ENCODE results near the gene TBC1D32.
"Not testable (repeated sequence)": the region's sequence is repeated elsewhere in the genome, so short reads cannot be mapped to it uniquely, and the experiment has no call there.

The TBC1D32 gene

DNA sequence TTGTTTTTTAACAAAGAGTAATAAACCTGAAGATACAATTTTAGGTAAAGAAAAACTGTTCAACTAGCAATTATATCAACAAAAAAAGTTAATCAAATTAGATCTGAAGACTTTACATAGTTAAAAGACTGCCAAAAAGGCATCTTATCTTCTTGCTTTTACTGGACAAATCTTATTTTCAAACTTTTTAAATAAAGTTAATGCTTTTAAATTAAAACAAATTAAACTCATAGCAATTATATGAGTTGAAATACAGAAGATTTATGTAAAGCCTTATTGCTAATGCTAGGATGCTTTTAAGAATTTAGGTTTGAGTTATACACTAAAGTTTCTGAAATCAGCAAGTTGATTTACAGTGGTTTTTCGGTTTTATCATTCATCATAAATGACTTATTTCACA is 227.3 kb downstream of the TBC1D32 start:
- DNase-seq: no peak

DNA sequence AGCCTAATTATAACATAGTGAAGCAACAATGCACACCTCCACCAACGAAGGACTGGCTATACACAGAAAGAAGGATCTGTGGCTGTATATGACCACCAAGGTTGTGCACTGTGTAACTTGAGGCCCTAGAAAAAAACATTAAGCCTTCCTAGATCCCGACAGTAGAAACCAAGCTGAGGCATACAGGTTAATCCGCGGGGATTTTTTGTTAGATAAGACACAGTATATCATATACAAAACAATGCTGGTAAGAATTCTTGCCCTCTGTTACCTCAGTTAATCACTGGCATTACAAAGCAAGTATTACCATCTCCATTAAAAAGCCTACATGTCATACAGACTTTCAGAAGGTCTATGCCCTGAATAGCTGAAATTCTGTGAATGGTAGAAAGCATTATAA is 228.8 kb downstream of the TBC1D32 start:
- DNase-seq: no peak

DNA sequence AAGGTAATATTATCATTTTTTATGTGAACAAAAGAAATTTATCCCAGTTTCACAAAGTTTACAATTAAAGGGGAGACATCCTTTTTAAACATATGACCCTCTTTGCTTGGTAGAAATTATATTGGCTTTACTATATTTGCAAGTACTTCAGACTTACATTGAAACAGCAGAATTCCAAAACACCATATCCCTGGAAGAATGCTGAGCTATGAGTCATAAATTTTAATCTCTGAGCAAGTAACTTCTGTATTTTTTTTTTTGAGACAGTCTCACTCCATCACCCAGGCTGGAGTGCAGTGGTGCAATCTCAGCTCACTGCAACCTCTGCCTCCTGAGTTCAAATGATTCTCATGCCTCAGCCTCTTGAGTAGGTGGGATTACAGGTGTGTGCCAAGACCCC is 240.4 kb downstream of the TBC1D32 start:
- no peak for DNase-seq

DNA sequence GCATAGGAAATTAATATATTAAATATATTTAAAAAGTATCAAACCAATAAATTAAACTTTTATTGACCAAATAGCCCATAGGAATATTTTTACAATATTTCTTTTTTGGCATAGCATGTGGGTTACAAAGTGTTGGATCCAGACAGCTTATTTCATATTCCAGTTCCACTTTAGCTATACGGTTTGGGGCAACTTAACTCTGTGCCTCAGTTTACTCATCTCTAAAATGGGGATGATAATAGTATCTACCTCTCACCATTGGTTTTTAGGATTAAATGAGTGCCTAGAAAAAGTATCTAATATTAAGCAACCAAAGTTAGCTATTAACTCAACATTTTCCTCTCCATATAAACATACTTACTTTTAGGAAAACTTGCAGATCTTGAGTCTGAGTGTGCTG is 243.8 kb downstream of the TBC1D32 start:
- no peak for DNase-seq

DNA sequence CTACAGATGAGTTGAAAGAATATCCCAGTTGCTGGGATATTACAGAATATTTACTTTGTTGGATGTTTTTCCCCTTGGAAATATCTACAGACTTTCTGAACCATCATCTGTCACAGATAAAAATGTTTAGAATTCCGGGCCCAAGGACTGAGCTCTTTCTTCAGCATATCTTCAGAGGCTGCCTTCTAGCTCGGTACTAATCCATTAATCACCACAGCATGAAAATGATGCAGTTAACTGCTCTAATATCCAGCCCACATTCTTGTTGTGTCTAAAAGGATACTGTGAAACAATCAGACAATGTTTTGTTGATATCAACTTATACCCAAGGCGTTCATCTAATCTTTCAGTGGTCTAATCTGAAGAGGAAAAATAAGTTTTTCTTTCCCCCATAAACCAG is 247.4 kb downstream of the TBC1D32 start:
- no peak for DNase-seq

DNA sequence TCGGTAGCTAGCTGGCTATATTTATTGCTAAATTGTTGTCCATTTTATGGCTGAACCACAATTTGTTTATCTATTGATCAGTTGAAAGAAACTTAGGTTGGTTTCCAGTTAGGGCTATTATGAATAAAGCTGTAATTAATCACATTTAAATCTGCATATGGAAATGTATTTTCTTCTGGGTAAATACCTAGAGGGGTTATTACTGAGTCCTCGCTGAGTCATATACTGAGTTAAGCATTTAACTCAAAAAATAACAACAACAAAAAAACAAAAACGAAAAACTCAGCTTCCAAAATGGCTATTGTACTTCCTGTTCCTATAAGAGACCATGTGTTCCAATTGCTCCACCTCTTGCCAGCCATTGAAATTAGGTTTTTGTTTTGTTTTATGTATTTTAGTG is 258.2 kb downstream of the TBC1D32 start:
- no peak for DNase-seq

DNA sequence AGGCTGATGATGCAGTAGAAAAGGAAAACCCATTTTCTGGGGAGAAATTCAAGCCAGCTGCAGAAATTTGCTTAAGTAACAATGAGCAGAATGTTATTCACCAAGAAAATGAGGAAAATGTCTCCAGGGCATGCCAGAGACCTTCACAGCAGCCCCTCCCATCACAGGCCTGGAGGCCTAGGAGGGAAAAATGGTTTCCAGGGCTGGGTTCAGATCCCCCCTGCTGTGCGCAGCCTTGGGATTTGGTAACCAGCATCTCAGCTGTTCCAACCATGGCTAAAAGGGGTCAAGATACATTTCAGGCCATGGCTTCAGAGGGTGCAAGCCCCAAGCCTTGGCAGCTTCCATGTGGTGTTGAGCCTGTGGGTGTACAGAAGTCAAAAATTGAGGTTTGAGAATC is 265.5 kb downstream of the TBC1D32 start:
- not testable (repeated sequence) for DNase-seq

DNA sequence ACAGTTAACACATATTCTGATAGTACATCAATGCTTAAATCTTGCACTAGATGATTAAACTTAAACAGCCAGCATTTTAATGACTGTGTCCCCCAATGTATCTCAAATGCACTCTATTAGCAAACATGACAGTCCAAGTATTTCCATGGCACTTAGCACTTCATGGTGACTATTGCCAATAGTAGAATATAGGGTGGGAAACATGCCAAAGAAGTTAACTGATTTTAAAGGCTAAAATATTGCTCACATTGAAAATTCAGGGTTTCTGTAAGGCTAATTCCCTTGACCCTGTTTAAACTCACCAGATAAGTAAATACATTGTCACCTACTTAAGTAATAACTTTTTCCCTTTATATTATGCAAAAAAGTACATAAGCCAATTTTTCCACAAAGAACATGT is 266.9 kb downstream of the TBC1D32 start:
- DNase-seq: no peak

DNA sequence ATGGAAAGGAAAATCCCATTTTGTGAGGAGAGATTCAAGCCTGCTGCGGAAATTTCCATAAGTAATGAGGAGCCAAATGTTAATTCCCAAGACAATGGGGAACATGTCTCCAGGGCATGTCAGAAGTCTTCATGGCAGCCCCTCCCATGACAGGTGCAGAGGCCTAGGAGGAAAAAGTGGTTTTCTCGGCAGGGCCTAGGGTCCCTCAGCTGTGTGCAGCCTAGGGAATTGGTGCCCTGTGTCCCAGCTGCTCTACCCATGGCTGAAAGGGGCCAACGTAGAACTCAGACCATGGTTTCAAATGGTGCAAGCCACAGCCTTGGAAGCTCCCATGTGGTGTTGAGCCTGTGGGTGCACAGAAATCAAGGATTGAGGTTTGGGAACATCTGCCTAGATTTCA is 269.9 kb downstream of the TBC1D32 start:
- DNase-seq: no peak

DNA sequence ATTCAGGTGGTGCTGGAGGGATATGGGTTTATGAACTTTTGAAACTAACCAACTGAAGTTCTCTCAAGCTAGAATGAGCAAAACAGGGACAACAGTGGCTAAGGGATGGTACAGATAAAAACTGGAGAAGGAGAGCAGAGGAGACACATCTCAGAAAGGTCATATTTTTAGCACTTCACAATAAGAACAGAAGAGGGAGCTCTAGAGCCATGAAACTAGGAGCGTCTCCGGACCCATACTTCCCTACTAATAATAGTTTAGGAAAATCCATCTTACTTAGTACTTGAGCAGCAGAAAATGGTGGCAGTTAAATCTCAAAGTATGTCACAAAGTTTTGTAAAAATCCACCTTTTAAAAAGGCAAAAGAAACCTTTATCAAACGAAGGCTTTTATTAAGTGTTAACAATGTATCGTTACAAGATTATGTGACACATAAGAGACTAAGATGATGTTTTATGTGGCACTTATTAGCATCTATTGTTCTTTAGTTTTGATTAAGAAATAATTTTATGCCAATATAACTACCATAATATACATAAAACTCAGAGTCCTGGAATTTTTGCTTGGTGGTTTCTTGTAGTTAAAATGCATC is 278.6 kb downstream of the TBC1D32 start:
- peak; percentile 62 for DNase-seq

DNA sequence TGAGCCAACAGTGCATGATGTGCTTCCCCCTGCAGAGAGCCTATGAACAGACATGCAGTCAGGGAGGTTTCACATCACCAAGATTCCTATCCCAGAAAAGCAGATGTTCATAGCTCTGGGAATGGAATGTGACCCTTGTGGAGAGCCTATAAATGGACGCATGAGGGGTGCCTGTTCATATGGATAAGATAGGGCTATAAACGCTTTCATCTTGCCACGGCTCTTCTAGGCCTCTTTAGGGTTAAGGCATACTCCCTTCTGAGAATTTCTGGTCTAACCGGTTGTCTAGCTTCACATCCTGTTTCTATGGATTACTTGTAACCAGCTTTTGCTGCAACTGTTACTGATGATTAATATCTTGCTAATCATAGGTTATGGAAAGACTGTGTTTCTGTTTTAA is 285.7 kb downstream of the TBC1D32 start:
- not testable (repeated sequence) for DNase-seq

DNA sequence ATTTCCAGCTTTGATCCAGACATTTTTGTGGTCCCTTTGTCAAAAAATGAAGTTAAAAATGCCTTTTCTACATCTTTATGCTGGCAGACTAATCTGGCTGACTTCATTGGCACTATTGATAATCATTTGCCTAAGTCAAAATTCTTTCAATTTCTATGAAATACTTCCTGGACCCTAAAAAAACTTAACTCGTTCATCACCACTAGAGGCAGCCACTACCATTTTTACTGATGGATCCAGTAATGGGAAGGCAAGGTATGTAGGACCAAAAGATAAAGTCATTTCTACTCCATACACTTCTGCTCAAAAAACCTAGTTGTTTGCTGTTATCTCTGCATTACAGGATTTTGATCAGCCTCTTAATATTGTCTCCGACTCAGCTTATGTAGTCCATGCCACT is 289.4 kb downstream of the TBC1D32 start:
- DNase-seq: not testable (repeated sequence)

DNA sequence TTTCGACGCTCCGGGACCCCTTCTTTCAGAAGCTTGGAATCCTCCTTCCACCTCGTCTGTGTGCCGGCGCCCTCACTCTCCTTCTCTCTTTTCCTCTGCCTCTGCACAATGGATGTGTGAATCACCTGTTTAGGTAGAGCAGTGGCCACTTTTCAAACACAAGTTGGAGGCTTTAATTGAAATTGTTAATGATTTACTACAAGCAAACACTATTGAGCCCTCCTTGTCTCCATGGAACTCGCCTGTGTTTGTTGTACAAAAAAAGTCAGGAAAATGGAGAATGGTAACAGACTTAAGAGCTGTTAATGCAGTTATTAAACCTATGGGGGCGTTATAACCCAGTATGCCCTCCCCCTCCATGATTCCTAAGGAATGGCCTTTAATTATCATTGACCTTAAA is 290.6 kb downstream of the TBC1D32 start:
- DNase-seq: not testable (repeated sequence)

DNA sequence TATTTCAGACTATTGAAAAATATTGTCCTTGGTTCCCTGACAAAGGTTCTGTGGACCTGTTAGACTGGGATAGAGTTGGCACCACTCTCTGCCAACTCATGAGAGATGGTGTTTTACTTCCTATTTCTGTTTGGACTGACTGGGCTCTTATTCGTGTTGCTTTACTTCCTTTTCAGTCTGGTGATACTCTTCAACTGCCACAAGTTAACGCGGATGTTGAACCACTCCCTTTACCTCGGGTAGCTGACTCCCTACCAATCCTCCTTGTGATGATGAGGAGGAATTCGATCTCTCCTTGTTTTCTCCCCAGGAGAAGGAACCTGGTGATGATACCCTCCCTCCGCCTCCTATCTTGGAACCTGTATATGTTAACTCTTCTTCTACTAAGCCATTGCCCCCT is 291.1 kb downstream of the TBC1D32 start:
- not testable (repeated sequence) for DNase-seq

DNA sequence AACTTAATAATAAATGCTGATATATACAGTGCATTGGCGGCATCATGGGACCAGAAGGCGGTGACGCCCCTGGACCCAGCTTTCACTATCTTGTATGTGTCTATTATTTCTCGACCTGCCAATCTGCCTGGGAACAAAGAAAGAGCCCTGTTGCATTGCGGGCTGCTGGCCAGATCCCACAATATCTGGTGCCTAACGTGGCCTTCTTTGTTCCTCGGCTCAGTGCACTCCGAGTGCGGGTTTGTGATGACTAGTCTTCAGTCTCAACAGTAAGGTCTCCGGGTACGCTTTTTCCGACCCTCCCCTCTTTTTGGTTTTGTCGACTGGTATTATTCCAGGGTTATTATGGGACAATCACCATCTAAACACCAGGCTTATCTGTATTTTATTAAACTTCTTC is 291.5 kb downstream of the TBC1D32 start:
- DNase-seq: no peak

DNA sequence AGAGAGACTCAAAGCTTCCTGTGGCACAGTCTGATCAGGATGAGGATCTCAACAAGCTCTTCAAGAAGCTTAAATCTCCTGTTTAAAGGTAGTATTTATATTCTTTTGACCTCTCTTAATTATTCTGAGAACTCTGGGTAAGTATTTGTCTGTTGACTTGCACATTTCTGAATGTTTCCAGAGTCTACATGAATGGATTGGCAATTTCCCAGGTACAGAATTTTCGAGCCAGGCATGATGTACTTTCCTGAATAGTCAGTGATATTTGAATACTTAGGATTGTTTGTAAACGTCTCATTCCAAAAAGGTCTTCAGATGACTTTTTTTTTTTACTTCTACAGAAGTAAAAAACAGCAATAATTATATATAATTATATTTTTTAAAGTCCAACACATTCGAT is 293.4 kb downstream of the TBC1D32 start:
- DNase-seq: no peak

DNA sequence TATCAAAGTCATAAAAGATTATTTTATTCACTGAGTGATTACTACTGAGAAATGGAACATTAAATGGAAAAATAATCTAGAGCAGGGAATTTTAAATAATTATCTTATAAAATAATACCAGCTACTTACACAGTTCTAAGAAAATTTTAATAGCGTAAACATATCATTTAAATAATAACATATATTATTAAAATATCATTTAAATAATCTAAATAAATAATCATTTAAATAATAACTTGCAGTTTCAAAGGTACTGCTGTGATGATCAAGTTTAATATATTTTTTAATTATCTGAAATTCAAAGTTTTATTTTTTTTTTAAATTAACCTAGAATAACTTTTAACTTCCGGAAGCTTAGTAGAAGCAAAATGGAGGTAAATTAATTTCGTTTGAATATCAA is 301.2 kb downstream of the TBC1D32 start:
- DNase-seq: no peak

DNA sequence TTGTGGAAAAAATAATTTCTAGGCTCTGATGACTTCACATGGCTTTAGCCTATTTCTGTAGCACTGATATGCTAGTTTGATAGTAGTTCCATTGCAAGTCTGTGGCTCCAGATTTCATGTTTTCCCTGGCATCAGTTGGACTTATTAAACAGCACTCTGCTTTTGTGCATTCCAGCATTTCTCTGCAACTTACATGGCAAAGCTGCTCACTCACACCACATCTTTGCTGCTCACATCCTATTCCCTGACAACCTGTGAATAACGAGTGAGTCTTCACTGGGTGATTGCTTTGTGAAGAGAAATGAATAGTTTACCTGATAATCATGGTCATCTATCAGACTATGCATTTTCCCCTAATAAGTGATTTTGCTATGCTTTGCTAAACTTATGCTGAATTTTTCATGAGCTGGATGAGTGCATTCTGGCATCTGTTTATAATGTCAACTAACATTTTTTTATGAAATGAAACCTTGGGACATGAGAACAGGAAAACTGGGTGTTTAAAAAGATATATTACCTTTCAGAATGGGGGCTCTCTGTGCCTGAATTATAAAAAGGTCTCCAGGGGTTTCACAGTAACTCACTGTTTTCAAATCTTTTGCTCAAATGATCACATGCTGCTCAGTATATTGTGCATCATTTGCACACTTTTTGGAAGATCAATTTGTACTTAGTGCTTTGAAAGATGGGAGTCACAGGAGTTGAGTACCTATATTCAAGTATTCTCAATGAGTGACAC is 301.8 kb downstream of the TBC1D32 start:
- DNase-seq: no peak

All from NCI-H2029 treated with DMSO at 0.1 percent for 48 hours (cell line).